Activated CD8-positive, alpha-beta memory T cell treated with anti-CD3 and anti-CD28 coated beads, Interleukin-2, amount 50 U/mL, for 24 hours (primary cell): ENCODE measurements around the gene PAGE4.
A peak's percentile ranks its signal among the peaks of the same experiment; 100 is the strongest.

Source experiments
- DNase-seq: peaks from one replicate; pipeline ENCODE4 v3.0.0-alpha.2; 2020; ENCODE audit errors: extremely low read depth

Gene PAGE4, protein sequence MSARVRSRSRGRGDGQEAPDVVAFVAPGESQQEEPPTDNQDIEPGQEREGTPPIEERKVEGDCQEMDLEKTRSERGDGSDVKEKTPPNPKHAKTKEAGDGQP

DNA sequence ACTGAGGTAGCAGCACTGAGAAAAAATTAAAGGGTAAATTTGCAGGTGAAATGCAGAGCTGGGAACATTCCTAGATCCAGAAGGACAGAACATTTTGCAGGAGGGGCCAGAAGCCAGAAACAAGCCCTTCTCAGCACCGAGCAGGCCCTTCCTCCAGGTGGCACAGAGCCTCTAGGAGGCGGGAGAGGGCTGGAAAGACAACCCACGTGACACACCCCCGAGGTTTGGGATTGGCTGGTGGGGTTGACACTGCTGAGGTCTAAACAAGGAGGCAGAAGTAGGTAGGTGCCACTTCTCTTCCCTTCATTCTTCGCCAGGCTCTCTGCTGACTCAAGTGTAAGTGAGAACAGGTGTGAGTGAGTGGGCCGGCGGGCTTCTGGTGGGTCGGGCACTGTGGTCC, at the start of gene PAGE4:
TSS of gene PAGE4 (plus strand) at position 288 of the 400 bp plus-strand sequence. CDS start 1,126 bp downstream, outside the sequence.
- no peak for DNase-seq

DNA sequence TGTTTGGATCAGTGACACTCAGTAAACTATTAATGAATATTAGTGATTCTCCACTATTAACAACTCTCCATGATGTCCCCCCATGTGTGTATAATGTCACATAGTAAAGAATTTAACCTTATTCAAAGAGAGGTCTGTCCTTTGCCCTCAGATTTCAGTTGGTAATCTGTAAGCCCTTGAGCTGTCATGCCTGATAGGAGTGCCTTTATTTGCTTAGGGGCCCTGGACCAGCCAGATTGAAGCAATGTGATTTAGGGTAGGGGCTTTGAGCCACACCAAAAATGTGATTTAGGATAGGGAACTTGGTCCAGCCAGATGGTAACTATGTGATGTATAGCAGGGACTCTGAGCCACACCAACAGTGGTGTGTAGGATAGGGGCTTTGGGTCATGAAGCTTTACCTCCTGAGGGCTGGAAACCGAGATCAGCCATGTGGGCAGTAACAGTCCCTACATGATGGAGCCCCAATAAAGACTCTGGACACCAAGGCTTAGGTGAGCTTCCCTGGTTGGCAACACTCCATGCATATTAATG, 44.3 kb upstream of the PAGE4 start:
- DNase-seq = no peak

DNA sequence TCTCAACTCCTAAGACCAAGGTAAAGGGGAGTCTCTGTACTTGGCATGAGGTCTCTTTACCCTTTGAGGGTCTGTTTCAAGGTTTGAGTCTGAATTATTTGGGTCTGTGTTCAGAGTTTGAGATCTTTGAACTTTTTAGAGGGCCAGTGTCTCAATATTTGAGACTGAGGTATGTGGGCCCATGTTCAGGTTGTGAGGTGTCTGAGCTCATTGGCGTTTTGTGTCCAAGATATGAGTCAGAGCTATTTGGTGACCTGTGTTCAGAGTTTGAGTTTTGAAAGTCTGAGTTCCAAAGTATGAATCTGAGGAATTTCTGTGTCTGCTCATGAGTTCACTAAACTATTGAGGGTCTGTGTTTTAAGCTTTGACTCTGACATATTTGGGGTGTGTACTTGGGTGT, 36.7 kb upstream of the PAGE4 start:
- no peak for DNase-seq

DNA sequence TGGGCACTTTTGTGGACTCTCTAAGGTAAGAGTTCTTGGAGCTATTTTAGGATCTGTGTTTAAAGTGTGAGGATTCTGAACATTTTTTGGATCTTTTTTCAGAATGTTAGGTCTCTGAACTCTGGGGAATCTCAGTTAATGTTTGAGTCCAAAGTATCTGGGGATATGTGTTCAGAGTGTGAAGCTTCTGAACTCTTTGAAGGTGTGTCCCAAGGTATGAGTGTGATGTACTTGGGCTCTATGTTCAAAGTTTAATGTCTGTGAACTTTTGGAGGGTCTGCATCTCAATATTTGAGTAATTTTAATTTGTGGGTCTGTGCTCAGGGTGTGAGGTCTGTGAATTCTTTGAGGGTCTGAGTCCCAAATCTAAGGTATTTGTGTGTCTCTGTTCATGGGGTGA, 35.4 kb upstream of the PAGE4 start:
- DNase-seq = no peak

DNA sequence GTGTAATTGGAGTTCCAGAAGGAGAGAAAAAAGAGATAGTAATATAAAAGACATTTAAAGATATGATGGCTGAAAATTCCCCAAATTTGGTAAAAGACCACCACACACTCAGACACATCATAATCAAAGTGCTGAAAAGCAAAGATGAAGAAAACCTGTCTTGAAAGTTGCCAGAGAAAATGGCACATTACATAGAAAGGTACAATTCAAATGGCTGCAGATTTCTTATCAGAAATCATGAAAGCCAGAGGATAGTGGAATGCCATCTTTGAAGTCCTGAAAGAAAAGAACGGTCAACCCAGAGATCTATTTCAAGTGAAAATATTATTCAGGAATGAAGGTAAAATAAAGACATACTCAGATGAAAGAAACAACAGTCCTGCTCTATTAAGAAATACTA, 29.3 kb upstream of the PAGE4 start:
- no peak for DNase-seq

DNA sequence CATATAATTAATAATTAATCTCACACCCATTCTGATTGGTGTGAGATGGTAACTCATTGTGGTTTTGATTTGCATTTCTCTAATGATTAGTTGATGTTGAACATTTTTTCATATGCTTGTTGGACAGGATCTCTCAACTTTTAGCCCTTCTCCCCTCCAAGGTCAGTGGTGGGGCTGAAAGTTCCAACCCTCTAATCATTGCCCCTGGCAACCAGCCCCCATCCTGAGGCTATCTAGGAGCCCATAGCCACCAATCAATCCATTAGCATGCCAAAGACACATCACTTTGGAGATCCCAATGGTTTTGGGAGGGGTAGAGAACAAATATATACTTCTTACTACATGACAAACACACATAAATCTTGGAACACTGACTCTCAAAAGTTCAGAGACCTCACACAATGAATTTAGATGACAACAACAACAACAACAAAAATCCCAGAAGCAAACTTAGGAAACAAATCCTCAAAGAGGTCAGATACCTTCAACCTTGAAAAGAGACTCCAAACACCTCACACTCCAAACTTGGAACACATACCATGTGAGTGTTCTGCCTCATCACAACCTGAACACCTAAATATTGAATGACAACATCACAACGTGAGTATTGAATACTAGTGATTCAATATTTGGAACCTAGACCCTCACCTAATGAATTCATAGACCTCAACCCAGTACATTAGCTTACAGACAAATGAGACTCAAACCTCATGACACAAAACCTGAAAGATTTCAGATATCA, 19.0 kb upstream of the PAGE4 start:
- no peak for DNase-seq

DNA sequence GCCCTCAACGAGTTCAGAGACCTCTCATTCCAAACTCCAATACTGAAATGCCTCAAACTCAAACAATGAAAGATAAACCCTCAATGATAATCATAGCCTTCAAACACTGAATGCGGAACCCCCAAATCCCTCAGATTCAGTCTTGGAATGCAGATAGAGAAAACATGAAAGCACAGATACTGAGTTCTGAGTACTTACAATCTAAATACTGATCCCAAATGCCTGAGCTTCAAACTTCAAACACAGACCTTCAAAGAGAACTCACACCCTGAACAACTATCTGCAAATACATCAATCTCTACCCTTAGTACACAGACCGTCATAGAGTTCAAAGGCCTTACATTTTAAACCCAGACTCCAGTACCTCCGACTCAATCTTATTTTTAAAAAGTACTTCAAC, 16.9 kb upstream of the PAGE4 start:
- no peak for DNase-seq

DNA sequence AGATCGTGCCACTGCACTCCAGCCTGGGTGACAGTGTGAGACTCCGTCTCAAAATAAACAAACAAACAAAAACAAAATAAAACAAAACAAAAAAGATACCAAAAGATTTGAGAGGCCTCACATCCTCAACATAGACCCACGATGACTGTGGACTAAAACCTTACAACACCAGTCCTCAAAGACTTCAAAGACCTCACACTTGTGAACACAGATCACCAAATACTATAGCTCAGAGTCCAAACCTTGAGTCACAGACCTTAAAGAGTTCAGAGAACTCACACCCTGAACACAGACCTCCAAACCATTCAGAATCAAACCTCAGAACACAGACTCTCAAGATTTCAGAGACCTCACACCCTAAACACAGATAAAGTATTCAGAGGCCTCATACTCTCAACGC, 12.7 kb upstream of the PAGE4 start:
- no peak for DNase-seq

DNA sequence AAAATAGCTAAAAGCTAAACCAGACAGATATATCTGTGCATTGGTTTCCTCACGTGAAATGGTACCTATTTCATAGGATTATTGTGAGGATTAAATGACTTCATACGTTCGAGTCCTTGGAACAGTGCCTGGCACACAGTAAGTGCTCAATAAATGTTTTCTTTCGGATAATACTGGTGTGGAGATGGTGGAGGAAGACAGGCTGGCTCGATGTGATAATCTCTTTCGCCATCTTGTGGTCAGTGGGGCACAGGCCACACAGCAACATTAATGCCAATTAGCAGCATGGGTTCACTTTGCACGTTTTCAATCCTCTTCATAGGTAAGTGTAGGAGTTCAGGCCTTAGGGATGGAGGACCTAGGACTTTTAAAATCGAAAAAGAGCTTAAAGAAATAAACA, 9.3 kb downstream of the PAGE4 start:
- DNase-seq = no peak

DNA sequence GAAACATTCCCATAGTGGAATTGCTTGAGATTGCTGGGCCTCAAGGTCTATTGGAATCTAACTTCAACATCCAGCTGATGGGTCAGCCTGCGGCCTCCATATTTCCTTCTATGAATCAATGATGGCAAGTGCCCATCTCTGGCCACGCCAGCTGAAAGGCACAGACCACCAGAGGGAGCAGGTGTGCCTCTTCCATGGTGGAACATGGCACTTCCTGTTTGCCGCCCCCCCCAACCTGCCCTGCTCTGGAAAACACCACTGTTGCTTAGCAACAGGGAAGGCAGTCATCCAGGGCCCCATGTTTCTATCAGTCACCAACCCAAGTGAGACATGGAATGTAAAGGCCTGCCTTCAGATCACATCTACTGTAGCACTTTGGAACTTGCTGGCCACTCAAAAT, 11.6 kb downstream of the PAGE4 start:
- DNase-seq = peak; percentile 1

DNA sequence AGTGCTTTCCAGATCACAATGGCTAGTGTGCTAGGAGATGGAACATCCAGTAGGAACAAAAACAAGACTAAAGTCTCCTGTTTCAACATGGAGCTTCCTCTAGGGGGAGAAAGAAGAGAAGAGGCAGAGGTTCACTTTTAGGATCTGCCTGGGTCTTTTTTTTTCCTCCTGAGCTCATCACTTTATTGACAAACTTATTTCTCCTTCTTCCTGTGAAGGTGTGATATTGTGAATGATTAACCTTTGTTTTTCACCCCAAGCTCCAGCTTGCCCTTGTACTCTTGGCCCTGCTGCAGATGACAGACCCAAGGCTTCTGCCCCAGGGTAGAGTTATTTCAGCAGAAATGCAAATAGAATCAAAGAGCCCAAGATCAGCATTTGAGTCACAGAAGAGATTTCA, 13.5 kb downstream of the PAGE4 start:
- no peak for DNase-seq

DNA sequence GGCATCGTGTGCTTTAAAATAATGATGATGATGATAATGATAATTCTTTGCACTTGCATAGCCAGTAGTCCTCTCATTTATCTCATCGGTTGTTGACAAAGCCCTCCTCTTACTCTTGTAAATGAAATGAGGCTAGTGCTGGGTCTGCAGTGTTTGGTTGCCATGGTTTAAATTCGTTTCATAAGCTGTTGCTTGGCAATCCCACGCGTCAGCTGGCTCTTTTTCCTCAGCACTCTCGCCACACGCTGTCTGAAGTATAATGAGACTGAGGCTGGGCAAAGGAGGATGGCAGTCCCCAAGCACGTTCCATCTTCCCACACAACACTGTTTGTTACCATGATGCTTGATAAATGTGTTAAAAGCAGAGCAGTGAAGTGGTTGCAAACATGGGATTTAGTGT, 15.5 kb downstream of the PAGE4 start:
- DNase-seq = no peak

DNA sequence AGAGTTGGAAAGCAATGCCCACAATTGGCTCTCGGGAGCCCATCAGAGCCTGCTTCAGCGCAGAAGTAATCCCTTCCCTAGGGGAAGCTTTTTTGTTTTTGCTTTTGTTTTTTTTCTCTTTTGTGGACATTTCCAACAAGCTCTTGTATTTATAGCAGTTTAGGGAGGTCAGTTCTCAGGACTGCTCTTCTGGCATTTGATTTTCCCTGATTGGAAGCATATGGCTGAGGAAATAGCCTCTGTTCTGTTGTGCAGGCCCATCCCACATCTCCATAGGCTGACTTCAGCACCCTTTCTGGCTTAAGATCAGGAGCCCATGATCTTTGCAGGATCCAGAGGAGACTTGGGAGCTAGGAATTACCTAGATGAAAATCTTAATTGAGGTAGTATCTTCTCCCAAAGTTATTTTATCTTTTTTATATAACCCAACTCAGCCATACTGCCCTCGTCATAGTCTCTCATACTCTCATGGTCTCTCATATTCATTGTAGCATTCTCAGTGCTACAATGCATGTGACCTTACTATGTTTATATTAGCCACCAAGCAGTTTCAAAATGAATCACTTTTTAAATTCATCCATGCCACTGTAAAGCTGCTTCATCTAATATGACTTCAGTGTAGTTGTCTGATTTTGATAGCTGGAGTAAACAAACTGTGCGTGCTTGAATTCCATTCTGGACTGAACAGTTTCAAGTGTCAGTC, 16.7 kb downstream of the PAGE4 start:
- no peak for DNase-seq

DNA sequence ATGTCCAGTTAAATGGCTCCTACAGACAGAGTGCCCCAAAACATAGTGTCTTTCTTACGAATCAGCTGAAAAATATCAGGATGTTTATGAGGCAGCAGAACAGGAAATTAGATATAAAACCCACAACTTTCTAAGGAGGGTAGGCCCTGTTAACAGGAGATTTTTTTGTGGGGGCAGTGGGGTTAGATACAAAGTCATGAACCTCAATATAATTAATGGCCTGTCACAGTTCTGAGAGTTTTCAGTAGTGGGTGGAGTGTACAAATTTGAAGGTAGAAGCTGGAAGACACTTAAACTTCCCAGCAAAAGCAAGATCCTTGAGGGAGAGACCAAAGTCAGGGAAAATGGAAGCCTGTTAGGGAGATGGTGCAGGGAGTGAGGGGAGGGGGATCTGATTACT, 17.4 kb downstream of the PAGE4 start:
- no peak for DNase-seq

DNA sequence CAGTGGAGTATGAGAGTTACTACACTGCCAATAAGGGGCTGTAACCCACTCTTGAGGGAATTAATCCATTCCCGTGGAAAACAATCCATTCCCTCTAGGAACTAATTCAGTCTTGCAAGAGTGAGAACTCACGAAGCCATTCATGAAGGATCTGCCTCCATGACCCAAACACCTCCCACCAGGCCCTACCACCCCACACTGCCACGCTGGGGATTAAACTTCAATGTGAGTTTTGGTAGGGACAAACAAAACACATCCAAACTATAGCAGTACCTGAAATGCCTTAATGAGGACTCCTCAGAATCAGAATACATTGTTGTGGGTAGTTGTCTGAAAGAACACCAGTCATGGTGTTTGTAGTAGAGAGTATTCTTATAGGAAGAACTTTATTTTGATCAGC, 19.2 kb downstream of the PAGE4 start:
- DNase-seq = no peak

DNA sequence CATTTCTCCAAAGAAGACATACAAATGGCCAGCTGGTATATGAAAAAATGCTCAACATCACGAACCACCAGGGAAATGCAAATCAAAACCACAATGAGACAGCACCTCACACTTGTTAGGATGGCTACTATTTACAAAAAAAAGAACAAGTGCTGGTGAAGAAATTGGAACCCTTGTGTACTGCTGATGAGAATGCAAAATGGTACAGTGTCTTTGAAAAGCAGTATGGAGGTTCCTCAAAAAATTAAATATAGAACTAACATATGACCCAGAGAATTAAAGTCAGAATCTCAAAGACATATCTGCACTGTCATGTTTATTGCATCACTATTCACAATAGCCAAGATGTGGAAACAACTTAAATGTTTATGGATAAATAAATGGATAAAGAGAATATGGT, 20.9 kb downstream of the PAGE4 start:
- DNase-seq = no peak

DNA sequence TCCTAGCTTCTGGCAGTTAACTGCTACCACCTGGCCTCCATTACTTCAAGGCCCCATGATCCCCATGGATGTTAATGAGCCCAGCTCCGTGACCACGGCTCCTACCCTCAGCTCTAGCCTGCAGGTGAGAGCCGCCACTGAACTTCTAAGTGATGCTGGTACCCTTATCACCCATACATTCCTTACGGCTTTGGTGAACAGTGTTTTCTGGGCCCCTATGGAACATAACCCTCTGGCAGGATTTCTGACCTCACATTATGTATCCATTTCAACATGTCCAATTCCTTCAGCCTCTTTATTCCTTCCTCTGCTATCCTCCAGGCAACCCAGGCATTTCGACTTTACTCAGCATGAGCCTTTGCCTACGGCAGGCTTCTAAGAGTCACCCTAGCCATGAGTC, 24.6 kb downstream of the PAGE4 start:
- DNase-seq = no peak

DNA sequence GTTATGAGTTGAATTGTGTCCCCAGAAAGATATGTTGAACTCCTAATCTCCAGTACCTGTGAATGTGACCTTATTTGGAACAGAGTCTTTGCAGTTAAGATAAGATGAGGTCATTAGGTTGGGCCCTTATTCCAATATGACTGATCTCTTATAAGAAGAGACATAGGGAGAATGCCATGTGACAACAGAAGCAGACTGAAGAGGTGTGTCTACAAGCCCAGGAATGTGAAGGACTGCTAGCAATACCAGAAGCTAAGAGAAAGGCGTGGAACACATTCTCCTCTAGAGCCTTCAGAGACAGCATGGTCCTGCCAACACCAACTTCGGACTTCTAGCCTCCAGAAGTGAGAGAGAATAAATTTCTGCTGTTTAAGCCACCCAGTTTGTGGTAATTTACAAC, 27.7 kb downstream of the PAGE4 start:
- DNase-seq = no peak

DNA sequence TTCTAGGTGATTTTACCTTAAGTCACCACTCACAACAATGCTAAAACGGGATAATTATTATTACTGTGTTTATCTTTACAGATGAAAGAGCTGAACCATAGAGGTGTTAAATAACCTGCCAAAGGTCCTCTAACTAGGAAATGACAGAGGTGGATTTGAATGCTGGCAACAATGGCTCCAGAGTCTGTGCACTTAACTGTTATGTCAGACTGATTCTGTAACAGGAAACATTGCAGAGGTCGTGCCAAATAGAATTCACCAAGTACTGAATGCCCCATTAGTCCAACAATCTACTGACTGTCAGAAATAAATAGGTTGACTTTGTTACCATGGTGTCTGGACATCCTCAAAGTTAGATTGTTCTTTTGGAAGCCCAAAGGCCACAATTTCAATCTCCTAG, 29.2 kb downstream of the PAGE4 start:
- no peak for DNase-seq

DNA sequence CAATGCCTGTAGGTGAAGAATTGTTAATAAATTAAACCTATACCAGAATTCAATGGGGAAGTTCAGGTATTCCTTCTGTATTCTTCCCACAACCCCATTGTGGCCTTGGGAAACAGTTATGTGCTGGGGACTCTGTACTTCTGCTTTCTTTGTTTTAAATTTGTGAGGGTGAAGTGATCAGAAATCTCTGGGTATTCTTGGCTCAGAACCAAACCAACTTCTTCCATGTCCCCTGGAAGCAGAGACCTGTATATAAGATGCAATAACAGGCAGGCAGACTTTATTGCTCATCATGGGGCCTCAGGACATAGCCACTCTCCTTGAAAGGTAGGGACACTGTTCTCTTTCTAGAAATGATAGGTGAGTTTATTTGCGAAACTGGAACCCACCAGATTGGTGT, 30.4 kb downstream of the PAGE4 start:
- DNase-seq = no peak

DNA sequence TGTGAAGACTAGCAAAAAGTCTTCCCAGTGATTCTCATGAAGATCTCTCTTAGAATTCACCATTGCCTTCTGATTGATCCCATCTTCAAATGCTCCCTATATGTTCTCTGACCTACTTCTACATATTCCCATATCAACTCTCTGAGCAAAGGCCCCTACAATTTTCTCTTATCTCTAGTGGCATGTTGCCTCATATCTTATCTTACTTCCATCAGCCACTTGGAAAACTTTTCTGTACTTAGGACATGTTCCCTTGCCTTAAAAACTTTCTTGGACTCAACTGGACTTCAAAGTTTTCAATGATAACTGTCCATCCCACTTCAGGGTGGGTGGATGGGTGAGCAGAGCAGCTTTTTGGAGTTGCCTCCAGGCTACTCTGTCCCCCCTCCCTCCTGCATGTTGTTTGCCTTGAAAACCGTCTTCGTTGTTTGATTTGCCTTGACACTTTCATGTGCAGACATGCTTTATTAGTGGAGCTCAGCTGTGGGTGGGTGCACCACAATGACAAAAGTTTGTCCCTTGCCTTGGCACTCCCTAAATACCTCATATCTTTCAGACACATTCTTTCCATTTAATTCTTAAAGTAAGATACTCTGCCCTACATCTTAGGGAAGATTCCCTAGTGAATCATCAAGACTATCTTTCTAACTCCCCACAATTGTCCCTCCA, 31.9 kb downstream of the PAGE4 start:
- no peak for DNase-seq

DNA sequence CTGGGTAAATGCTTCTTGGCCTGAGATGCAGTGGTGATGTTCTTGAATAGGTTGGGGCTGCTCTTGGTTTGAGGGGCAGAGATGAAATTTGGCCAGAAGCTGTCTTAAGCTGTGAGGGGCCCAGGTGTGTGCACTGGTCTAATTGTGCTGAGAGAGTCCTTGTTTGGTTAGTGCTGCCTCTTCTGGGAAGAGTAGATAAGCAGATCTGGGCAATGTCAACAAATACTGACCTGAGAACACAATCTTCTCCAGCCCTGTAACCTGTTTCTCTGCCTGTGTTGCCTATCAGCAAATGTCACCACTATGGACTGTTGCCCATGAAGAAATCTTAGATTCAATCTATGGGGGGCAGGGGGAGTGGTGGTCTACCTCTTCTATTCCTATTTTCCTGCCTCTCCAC, 33.0 kb downstream of the PAGE4 start:
- DNase-seq = no peak

DNA sequence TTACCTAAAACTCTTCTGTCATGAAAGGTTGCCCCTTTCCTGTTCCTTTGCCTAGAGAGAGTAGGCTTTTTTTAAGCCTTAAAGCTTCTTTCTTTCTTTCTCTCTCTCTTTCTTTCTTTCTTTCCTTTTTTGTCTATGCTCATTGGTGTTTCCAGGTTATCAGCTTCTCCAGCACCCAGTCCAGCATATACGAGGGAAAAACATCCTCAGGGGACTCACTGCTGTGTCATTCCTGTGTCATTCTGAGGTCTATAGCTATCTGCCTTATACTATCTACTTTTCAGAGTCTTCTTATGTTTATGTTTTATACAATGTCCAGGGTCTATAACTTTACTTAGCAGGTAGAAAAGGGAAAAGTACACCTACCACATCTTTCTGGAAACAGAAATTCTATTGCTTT, 39.6 kb downstream of the PAGE4 start:
- no peak for DNase-seq
